Colonic mucosa (tissue), 4 donors: Measurements from ENCODE around the gene SH2D3C. TPM values are rescaled to one million over a fixed set of nuclear protein-coding genes. Genes with fewer than 3 reads are reported as not detected.

ENCODE experiments used
- DNase-seq: peaks from one replicate; pipeline ENCODE4 v3.0.0-alpha.2; 2020
- H3K27ac ChIP-seq: fragments of 200-600 bp; one replicate; pipeline ENCODE4 v1.8.0; 2021
- H3K27me3 ChIP-seq: fragments of 200-600 bp; one replicate; pipeline ENCODE4 v1.8.0; 2021
- H3K36me3 ChIP-seq: fragments of 200-600 bp; one replicate; pipeline ENCODE4 v1.8.0; 2021
- H3K4me1 ChIP-seq: fragments of 200-600 bp; one replicate; pipeline ENCODE4 v1.8.0; 2021; ENCODE audit warnings: mild to moderate bottlenecking
- H3K4me3 ChIP-seq: fragments of 200-600 bp; one replicate; pipeline ENCODE4 v1.8.0; 2021
- H3K9ac ChIP-seq, 2 donors: one replicate each; pipeline ENCODE4 v1.7.0; 2013; ENCODE audit warnings: control low read depth in 2 of 2, low read depth in 2 of 2, low read length in 2 of 2
- H3K9me3 ChIP-seq: fragments of 200-600 bp; one replicate; pipeline ENCODE4 v1.8.0; 2021
- CTCF ChIP-seq: fragments of 200-600 bp; IDR thresholded peaks from one replicate; pipeline ENCODE4 v1.8.0; 2022; ENCODE audit warnings: antibody characterized with exemption, mild to moderate bottlenecking
- intact Hi-C: fragments of 100-400 bp; cut with DNase I; formaldehyde crosslinking; loops from one replicate; pipeline ENCODE4 v1.14.1; 2022
- total RNA-seq, 2 donors: library from RNA; stranded (reverse); fragmentation: NEBNext Ultra II Directional in 1 of 2; extraction: Animal tissue kit (Norgen Biotek cat#: 25700) in 1 of 2; gene quantifications; one replicate each; pipeline ENCODE4 v1.2.1, GENCODE V29; 2021
- donor health status: healthy.
- donor health status: DM: no; HTN: no; CAD: no.
- donor health status: DM: no; HTN: no; CAD: no.

SH2D3C gene
- total RNA-seq, 2 donors from 2014 or later = 3.5 TPM

GRCh38 chr9:127753622-127754021 lies 24.8 kb downstream of the SH2D3C start:
- H3K4me3 ChIP-seq = no peak overlapping the region
- H3K9me3 ChIP-seq = no peaks in the 10 kb centered on the region
- H3K4me1 ChIP-seq = no peaks in the 10 kb centered on the region
- TF ChIP-seq CTCF = no peak
- no peak overlapping the region for H3K9ac ChIP-seq
- intact Hi-C loops = no loop called here
- no peak for DNase-seq
- no peaks in the 10 kb centered on the region for H3K36me3 ChIP-seq
- H3K27me3 ChIP-seq = peaks cover 25% of the 10 kb centered on the region
- H3K27ac ChIP-seq = no peak overlapping the region

DNA sequence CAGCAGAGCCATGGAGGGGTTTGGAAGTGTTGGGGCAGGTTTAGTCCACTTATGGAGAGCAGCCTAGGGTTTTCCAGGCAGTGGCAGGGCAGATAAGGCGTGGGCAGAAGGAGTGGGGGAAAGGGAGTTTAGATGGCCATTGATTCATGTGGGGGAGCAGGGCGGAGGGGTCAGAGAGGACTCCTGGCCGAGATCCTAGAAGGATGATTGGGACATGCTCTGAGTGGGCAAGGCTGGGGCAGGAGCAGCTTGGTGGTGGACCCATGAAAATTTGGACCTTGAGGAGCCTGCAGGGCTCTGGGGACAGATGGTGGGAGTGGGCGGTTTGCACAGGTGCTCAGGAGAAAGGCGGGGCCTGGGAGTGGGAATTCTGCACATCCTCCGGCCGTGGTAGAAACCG lies 25.3 kb downstream of the SH2D3C start:
- no peak for TF ChIP-seq CTCF
- Histone ChIP-seq H3K27ac (no peak overlapping the region), H3K36me3 (no peaks in the 10 kb centered on the region), H3K9ac (no peak overlapping the region), H3K4me3 (no peak overlapping the region), H3K9me3 (no peaks in the 10 kb centered on the region), H3K27me3 (peaks cover 25% of the 10 kb centered on the region), H3K4me1 (no peaks in the 10 kb centered on the region)
- intact Hi-C loops = no loop called here
- no peak for DNase-seq

DNA sequence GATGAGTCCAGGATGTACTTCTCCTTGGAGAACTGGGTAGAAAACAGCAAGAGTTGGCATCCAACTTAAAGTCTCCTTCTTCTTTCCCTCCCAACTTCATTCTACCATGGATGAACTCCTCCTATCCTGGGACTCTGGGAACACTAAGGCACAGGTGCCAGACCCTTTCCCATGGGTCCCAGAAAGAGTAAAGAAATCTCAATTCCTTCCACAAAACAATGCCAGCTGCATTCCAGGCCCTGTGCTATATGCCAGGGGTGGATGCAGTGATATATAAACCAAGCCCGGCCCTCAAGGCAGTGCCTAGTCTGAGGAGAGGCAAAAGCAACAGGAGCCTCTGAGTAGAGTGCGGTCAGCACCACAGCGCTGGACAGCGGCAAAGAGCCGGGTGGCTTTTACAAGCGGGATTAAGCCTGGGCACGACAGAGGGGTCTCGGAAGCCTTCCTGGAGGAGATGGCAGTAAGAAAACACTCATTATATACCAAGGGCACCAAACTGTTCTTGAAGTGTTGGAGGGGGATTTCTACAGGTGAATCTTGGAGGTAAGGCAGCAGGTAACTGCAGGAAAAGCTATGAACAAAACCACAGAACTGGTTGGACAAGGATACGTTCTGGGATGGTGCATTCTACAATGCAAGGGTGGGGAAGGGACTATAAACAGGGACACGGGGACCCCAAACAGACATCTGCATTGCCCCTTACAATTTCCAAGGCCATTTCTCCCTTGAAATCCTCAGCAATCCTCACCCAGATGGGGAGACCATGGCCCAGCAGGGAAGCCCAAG lies 27.0 kb downstream of the SH2D3C start:
- Histone ChIP-seq H3K4me1 (no peaks in the 10 kb centered on the region), H3K9ac (no peak overlapping the region), H3K9me3 (no peaks in the 10 kb centered on the region), H3K4me3 (no peak overlapping the region), H3K27me3 (peaks cover 25% of the 10 kb centered on the region), H3K36me3 (no peaks in the 10 kb centered on the region), H3K27ac (no peak overlapping the region)
- DNase-seq = no peak
- TF ChIP-seq CTCF = no peak
- intact Hi-C loops = no loop called here

GRCh38 chr9:127749090-127749787 lies 29.2 kb downstream of the SH2D3C start:
- Histone ChIP-seq H3K9me3 (no peaks in the 10 kb centered on the region), H3K27ac (no peak overlapping the region), H3K4me1 (no peaks in the 10 kb centered on the region), H3K27me3 (peaks cover 11% of the 10 kb centered on the region), H3K9ac (no peak overlapping the region), H3K36me3 (no peaks in the 10 kb centered on the region), H3K4me3 (no peak overlapping the region)
- no peak for TF ChIP-seq CTCF
- no peak for DNase-seq
- intact Hi-C loops = no loop called here

DNA sequence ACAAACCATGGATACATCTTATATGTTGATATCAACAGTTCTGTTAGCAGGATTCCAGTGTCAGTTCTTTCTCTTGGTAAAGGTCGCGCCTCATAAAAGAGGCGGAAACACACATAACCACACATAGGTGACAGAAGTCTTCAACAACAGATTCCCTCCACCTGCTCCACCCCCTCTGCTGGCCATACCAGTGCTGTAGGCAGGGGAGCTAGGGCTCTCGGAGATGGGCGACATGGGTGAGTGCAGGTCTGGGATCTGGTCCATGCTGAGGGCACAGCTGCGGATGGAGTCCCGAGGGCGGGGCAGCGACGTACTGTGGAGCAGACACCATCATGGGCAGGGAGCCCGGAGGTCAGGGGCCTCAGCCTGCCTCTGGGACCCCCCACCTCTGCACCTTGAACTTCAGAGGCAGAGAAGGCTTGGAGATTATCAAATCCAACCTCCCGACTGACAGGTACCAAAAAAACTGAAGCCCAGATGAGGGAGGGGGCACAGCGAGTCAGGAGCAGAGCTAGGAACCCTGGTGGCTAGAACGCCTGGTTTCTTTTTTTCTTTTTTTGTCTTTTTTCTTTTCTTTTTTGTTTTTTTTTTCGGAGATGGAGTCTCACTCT lies 31.4 kb downstream of the SH2D3C start:
- intact Hi-C loops = no loop called here
- no peak for DNase-seq
- no peaks in the 10 kb centered on the region for H3K36me3 ChIP-seq

More for the DNA sequence above, 31.4 kb downstream of the SH2D3C start:
- Histone ChIP-seq H3K9me3 (no peaks in the 10 kb centered on the region), H3K27ac (no peak overlapping the region), H3K4me1 (no peaks in the 10 kb centered on the region), H3K9ac (no peak overlapping the region), H3K4me3 (no peak overlapping the region), H3K27me3 (no peaks in the 10 kb centered on the region)
- TF ChIP-seq CTCF = no peak
